NCI-H748 treated with DMSO at 0.1 percent for 48 hours (cell line): Measurements from ENCODE around the gene OXER1.
"Not testable (repeated sequence)": the region's sequence is repeated elsewhere in the genome, so short reads cannot be mapped to it uniquely, and the experiment has no call there.

Experiments used
- DNase-seq: peaks from one replicate; lab custom pipeline; 2025; lab: John Stamatoyannopoulos, UW

The OXER1 gene

DNA sequence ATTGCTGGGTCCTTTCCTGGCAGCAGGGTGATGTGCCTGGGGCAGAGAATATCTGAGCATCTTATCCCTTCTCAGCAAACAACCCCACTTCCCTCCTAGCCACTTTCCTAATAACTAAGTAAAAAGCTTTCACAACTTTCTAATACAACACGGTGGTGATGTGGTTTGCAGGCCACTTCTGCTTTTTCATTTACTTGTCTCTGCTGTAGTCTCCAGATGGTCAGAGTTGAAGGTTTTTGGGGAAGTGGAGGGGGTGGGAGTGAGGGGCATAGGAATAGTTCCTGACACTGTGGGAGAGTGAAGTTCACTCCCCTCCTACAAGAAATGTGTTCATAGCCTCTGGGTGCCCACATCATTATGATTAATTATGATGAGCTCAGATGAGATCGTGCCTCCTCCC, 11.6 kb downstream of the OXER1 start:
- no peak for DNase-seq

DNA sequence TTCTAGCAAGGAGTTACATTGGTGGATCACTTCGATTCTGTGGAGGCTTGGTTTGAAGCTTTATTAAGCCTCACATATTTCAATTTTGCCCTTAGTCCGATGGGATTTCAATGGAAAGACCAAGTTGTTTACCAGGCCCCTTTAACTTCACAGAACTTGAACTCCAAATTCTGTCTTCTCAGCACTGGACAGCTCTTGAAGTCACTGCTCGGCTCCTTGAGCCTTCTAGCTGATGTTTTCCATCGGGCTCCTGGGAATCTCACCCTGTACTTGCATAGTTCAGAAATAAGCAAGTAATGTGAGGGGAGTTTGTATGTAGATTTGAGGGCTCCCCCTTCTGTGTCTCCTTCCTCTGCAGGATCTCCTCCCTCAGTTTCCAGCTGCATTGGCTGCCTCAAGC, 15.1 kb downstream of the OXER1 start:
- no peak for DNase-seq

DNA sequence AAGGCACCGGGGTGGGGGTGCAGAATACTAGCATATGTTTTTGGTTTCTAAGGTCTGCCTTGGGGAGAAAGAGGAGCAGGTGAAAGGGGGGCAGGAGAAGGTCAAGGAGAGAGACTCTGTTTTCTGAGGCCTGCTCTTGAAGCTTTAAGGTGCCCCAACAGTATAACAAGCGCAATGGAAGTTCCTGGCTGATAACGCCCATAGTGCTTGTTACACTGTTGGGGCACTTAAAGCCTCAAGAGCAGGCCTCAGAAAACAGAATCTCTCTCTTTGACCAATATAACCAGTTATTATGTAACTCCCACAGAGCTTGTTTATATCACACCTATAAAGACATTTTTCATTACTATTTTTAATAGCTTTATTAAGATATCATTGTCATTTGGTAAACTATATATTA, 16.5 kb downstream of the OXER1 start:
- no peak for DNase-seq

DNA sequence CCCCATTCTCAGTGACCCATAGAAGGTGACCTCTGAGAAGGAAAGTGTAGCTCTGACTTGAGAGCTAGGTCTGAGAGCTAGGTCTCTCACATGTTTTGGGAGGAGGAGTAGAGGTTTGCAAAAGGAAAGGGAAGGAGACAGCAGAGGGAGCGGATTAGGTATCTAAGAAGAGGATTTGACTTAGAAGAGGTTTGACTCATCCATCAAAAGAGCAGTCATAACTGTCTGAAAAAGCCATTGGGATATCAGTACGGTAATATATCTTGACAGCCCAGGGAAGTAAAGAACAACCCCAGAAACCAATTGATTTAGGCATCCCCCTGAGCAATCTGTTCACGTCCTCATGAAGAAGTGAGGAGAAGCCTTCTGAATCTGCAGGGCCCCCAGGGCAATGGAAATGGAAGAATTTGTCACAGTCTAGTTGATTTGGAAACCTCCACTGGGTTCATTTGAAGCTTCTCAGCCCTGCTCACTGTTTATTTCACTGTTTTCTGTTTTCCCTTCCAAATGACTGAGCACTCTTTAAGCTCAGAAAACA, 19.3 kb downstream of the OXER1 start:
- no peak for DNase-seq

DNA sequence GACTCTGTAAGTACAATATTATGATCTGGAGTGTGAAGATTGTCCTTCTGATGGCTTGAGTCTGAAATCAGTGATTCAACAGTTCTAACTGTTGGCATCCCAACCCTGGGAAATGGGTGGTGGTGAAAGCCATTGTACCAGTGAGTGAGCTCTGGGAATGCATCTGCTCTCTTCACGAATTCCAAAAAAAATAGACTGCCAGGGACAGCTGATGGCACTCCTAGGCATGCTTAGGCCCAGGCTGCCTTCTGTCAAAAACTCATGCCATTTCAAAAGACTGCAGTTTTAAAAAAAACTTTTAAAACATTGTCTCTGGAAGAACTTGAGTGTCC, 20.3 kb downstream of the OXER1 start:
- no peak for DNase-seq

DNA sequence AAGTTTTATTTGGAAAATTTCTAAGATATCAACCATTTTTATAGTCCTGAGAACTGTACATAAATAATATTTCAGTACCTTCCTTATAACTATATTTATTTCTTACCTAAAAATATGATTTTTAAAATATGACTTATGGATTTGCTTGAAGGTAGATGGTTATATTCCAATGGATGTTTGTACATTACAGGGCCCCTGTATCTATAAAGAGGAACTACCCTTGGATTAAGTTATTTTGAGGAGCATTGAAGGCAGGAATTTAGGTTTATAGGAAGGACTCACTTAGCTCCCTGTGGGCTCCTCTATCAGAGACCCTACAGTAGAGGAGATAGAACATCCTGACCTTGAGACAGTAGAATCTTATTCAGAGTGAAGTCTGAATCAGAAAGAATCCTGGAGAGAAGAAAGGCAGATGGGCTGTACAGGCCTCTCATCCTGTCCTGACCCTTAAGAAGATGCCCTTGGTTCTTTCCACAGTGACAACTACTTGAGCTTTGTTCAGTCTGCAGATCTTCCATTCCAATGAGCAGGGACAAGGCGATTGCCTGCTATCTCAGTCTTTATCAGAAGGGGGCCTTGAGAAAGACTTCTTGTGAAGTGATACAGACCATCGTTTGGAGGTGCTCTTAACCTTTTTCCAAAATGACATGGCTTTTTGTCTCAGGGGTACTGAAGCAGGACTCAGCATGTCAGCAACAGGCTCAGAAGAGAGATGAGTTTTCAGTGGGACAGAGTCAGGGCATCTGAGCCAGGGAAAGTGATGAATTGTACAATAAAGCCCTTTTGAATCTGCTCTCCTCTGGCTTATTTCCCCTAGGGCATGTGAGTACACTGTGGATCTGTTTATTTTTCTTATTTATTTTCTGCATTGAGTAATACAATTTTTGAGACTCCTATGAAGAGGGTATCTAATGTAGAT, 20.9 kb downstream of the OXER1 start:
- no peak for DNase-seq

DNA sequence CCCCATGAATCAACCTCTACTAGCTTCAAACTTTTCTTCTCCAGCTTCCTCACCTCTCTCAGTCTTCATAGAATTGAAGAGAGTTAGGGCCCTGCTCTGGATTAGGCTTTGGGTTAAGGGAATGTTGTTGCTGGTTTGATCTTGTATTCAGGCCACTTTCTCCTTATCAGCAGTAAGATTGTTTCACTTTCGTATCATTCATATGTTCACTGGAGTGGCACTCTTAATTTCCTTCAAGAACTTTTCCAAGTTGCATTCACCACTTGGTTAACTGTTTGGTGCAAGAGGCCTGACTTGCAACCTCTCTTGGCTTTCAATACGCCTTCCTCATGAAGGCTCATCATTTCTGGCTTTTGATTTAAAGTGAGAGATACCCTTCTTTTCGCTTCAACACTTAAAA, 22.8 kb downstream of the OXER1 start:
- no peak for DNase-seq

DNA sequence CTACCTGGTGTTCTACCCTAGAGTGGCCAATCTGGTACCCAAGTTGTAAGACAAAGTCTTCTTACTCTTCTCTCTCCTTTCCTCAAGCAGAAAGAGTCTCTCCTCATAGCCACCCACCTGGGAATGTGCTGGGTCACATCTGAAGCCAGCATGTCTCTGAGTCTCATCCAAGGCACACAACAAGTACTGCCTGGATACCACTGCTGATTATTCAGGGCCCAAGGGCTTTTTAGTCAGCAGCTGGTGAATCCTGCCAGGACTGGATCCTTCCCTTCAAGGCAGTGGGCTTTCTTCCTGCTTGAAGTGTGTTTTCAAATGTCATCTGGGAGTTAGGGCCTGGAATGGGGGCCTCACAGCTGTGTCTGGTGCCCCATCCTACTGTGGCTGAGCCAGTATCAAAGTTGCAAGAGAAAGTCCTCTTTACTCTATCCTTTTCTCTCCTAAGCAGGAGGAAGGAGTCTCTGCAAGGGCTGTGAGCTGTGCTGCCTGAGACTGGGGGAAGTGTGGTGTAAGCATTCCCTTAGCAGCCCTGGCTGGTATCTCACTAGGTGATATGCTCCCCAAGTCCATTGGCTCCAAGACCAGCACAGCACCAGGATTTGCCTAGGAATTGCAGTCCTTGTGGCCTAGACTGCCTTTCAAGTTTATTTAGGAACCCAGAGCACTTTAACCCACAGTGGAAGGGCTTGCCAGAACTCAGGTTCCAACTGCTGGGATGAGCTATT, 27.2 kb downstream of the OXER1 start:
- DNase-seq = no peak

DNA sequence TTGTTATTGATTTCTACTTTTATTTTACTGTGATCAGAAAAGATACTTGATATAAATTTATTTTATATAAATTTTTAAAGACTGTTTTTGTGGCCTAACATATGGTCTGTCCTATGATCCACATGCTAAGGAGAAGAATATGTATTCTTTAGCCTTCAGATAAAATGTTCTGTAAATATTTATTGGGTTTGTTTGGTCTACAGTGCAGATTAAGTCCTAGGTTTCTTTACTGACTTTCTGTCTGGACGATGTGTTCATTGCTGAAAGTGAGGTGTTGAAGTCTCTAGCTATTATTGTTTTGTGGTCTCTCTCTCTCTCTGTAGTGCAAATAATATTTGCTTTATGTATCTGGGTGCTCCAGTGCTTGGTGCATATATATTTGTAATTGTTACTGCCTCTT, 30.1 kb downstream of the OXER1 start:
- no peak for DNase-seq

DNA sequence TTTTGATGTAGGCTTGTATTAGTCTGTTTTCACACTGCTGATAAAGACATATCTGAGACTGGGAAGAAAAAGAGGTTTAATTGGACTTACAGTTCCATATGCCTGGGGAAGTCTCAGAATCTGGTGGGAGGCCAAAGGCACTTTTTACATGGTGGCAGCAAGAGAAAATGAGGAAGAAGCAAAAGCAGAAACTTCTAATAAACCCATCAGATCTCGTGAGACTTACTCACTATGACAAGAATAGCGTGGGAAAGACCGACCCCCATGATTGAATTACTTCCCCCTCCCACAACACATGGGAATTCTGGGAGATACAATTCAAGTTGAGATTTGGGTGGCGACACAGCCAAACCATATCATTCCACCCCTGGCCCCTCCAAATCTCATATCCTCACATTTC, 32.6 kb downstream of the OXER1 start:
- DNase-seq = not testable (repeated sequence)

DNA sequence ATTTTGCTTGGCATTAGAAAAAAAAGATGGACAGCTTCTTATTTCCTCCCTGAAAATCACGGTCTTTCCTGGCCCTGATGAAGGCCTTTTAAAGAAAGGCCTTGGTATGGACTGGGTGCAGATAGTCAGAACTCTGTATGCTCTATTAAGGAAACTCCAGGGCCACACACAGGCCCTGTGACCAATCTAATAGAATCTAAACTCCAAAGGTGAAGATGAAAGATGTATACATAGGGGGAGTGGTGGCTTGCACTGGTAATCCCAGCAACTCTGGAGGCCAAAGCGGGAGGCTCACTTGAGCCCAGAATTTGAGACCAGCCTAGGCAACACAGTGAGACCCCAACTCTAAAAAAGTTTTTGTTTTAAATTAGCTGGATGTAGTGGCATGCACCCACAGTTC, 37.3 kb downstream of the OXER1 start:
- DNase-seq = no peak

DNA sequence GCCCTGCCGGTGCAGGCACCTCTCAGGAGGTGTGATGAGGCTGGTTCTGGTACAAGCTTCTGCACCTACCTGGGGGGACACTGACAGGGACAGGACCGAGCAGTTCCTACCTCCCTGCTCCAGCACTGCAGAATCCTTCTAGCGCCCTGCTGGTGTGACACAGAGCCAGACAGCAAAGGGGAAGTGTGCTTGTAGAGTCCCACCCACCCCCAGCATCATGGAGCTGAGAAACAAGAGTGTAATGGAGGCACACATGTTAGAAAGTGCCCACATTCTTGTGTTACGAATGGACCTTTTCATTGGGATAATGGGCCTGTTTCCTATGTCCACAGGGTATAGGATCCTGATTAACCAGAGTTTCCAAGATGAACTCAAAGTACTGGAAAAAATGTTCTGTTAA, 38.3 kb downstream of the OXER1 start:
- DNase-seq = no peak

DNA sequence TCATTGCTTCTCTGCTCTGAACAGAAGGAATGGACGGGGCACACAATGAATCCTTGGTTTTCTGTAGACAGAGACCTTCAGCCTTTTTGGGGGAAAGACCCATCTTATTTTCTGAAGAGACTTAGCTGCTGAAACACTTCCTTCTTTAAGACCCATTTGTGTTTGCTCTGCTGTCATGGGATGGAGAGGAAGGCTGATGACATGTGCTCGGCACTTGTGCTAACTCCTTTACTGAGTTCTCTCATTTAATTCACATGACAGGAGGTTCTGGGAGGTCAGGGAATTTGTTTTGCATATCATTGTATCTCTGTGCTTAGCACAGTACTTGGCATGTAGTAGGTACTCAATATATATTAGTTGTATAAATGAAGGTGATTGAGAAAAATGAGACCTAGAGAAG, 39.0 kb downstream of the OXER1 start:
- DNase-seq = no peak

DNA sequence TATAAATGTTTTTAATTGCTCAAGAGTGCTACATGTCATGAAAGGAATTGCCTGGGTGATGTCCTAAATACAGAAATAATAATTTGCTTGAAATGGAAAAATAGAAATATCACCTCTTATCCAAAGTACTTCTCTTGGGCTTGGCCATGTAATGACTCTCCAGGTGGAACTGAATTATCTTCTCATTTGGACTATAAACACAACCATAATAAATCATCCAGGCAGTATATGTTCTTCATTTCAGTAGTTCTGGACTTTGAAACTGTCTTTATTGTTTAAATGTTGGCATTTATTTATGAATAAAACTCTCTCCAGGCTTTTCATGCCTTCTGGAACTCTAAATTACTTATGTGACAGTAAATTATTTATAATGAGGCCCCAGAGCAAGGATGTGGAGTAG, 40.5 kb downstream of the OXER1 start:
- DNase-seq = no peak

DNA sequence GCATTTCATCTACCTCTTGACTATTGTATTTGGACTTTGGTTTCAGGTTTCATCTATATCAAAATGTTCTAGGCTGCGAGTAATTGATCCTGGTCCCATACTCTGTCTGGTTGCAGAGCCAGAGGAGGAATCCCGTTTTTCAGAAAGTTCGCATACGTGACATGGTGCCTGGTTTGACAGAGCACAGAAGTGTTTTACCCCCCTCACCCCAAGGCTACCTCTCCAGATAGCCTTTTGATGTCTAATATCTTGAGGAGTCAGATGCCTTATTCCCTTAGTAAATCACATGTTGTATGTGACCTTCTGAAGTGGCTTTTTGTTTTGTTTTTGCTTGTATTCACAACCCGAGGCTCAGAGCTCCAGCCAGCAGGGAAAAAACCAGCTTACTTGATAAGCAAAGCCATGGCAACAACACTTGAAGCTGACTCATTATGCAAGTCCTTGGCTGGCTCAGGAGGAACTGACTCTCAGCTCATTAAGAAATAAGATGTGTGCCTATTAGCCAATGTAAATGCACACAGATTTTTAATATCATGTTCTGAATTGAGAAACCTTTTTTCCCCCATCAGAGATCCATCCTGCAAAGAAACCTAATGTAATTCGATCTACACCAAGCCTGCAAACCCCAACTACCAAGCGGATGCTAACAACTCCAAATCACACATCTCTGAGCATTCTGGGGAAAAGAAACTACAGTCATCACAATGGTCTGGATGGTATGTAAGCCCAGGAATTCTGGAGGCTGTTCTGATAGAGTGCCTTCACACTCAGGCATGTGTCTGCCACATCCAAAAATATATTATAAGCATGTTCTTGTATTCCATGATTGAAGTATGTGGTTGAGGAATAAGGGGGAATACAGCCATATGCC, 41.4 kb downstream of the OXER1 start:
- no peak for DNase-seq

DNA sequence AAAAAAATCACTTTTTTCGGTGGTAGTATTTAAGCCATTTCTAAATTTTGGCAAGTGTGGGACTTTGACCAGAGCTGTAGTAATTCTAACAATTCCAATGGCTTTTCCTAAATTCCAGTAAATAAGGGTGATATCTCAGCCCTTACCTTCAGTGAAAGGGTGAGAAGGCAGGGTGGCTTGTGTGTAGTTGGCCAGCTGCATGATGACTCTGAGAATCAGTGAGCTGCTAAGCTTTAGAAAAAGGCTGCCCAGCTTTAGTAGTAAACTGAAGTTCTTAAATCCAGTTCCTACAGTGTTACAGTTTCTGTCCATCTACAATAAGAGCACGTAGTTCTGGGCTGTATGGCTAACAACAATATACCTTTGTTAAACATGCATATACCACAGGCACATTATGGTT, 42.0 kb downstream of the OXER1 start:
- no peak for DNase-seq

DNA sequence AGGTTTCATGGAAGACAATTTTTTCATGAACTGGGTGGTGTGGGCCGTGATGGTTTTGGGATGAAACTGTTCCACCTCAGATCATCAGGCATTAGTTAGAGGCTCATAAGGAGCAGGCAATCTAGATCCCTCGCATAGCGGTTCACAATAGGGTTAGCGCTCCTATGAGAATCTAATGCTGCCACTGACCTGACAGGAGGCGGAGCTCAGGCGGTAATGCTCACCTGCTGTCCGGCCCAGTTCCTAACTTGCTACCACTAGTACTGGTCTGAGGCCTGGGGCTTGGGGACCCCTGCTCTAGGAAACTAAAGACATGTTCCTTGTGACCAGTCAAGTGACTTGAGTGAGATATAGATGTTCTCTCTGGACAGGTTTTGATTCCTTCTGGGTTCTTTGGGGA, 49.2 kb downstream of the OXER1 start:
- no peak for DNase-seq

DNA sequence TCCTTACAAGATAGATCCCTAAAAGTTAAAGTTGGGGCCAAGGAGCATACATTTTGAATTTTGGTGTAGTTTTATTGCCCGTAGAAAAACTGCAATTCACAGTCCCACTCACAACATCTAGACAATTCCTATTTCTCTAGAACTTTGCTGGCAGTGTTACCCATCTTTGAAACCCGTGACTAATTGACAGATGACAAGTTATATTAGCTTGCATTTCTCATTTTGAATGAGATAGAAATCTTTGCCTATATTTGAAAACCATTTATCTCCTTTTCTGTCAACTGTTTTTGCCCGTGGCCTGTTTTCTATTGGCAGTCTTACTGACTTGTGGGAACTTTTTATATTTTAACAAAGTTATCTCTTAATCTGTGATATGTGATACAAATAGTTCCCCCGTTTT, 50.0 kb downstream of the OXER1 start:
- DNase-seq = no peak

DNA sequence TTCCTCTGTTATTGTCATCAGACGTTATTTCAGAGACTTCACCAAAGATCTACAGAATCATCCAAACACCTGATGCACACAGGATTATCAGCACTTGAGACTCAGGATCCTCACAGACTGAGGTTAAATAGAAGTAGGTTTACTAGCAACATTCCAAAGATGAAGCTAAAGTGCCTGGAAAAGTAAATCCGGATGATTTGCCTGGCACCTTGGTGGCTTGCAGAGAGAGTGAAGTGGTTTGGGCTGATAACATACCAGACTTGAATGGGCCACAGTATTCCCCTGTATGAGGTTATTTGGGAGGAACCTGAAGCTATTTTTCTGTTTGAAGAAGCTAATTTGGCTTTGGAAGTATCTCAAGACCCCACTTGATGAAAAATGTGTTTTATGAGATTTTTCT, 51.0 kb downstream of the OXER1 start:
- no peak for DNase-seq
